ENCODE measurements around the gene PTPN9. TPM values are rescaled to one million over a fixed set of nuclear protein-coding genes. Genes with fewer than 3 reads are reported as not detected.
"Not testable (repeated sequence)": the region's sequence is repeated elsewhere in the genome, so short reads cannot be mapped to it uniquely, and the experiment has no call there.

PTPN9 gene
- total RNA-seq, 6 experiments from 2014 or later = 27.9 to 36.3 (median 33.6) TPM

DNA sequence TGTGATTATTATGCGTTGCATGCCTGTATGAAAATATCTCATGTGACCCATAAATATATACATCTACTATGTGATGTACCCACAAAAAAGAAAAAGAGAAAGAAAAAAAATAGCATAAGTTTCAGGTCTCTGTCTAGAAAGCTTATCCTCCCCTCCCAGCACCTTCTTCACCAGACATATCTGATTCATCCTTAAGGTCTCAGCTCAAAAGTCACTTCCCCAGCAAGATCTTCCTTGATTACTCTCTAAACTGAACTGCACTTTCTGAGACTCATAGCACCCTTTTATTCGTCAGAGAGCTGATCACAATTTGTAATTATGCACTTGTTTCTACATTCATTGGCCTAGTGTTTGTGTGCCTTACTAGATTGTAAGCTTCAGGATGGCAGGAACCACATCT, 11.1 kb upstream of the PTPN9 start:
- H3K36me3 Mint-ChIP-seq (ENCODE audit: low read depth) = peaks cover 4% of the 10 kb centered on the region; the same call in 1 of the 2 replicates
- no peaks in the 10 kb centered on the region for H3K4me1 Mint-ChIP-seq (ENCODE audit: low read depth)
- H3K4me3 Mint-ChIP-seq = no peak overlapping the region
- no peak overlapping the region for H3K27ac Mint-ChIP-seq
- TF ChIP-seq CTCF (IDR thresholded peaks at IDR 0.05) = no peak
- DNase-seq = no peak
- no peaks in the 10 kb centered on the region for H3K9me3 Mint-ChIP-seq
- no peaks in the 10 kb centered on the region; the same call in 1 of the 2 replicates for H3K27me3 Mint-ChIP-seq (ENCODE audit: insufficient read depth)

- TF ChIP-seq CTCF (IDR thresholded peaks at IDR 0.05) = no peak
- no peaks in the 10 kb centered on the region; the same call in 1 of the 2 replicates for H3K27me3 Mint-ChIP-seq (ENCODE audit: insufficient read depth)
- H3K27ac Mint-ChIP-seq = no peak overlapping the region
- peaks cover 4% of the 10 kb centered on the region; the same call in 1 of the 2 replicates for H3K36me3 Mint-ChIP-seq (ENCODE audit: low read depth)
- no peak for DNase-seq
- H3K9me3 Mint-ChIP-seq = no peaks in the 10 kb centered on the region
- no peak overlapping the region for H3K4me3 Mint-ChIP-seq
- H3K4me1 Mint-ChIP-seq (ENCODE audit: low read depth) = no peaks in the 10 kb centered on the region
These were observed 10.0 kb upstream of the PTPN9 start for GRCh38 chr15:75589071-75589470.

DNA sequence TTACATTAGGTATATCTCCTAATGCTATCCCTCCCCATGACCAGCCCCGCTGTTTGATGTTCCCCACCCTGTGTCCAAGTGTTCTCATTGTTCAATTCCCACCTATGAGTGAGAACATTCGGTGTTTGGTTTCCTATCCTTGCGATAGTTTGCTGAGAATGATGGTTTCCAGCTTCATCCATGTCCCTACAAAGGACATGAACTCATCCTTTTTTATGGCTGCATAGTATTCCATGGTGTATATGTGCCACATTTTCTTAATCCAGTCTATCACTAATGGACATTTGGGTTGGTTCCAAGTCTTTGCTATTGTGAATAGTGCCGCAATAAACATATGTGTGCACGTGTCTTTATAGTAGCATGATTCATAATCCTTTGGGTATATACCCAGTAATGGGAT, 7.3 kb upstream of the PTPN9 start:
- H3K4me1 Mint-ChIP-seq (ENCODE audit: low read depth); H3K27ac Mint-ChIP-seq; H3K27me3 Mint-ChIP-seq (ENCODE audit: insufficient read depth); H3K4me3 Mint-ChIP-seq; DNase-seq; H3K9me3 Mint-ChIP-seq; H3K36me3 Mint-ChIP-seq (ENCODE audit: low read depth): not testable (repeated sequence)

GRCh38 chr15:75584121-75584520, 5.0 kb upstream of the PTPN9 start:
- no peak for DNase-seq
- H3K27ac Mint-ChIP-seq = no peak overlapping the region

GRCh38 chr15:75583701-75584100, 4.6 kb upstream of the PTPN9 start:
- Mint-ChIP-seq H3K36me3 (ENCODE audit: low read depth) (no peaks in the 10 kb centered on the region; the same call in 1 of the 2 replicates), H3K4me3 (no peak overlapping the region), H3K27me3 (ENCODE audit: insufficient read depth) (no peaks in the 10 kb centered on the region; the same call in 1 of the 2 replicates), H3K9me3 (no peaks in the 10 kb centered on the region), H3K27ac (no peak overlapping the region), H3K4me1 (ENCODE audit: low read depth) (peaks cover 5% of the 10 kb centered on the region; the same call in 1 of the 2 replicates)
- no peak for DNase-seq
- no peak for TF ChIP-seq CTCF (IDR thresholded peaks at IDR 0.05)

More at GRCh38 chr15:75584121-75584520, 5.0 kb upstream of the PTPN9 start:
- Mint-ChIP-seq H3K27me3 (ENCODE audit: insufficient read depth) (no peaks in the 10 kb centered on the region; the same call in 1 of the 2 replicates), H3K4me3 (no peak overlapping the region), H3K4me1 (ENCODE audit: low read depth) (peaks cover 5% of the 10 kb centered on the region; the same call in 1 of the 2 replicates), H3K36me3 (ENCODE audit: low read depth) (no peaks in the 10 kb centered on the region; the same call in 1 of the 2 replicates), H3K9me3 (no peaks in the 10 kb centered on the region)
- no peak for TF ChIP-seq CTCF (IDR thresholded peaks at IDR 0.05)

DNA sequence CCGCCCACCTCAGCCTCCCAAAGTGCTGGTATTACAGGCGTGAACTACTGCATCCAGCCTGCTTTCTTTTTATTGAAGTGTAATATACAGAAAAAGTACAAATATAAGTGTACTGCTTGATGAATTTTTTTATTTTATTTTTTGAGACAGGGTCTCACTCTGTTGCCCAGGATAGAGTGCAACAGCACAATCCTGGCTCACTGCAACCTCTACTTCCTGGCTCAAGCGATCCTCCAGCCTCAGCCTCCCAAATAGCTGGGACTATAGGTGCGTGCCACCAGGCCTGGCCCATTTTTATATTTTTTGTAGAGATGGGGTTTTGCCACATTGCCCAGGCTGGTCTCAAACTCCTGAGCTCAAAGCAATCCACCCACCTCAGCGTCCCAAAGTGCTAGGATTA, 3.8 kb upstream of the PTPN9 start:
- not testable (repeated sequence) for H3K4me3 Mint-ChIP-seq; H3K27me3 Mint-ChIP-seq (ENCODE audit: insufficient read depth); DNase-seq; H3K36me3 Mint-ChIP-seq (ENCODE audit: low read depth); H3K9me3 Mint-ChIP-seq; H3K4me1 Mint-ChIP-seq (ENCODE audit: low read depth); H3K27ac Mint-ChIP-seq

All from HFFc6 (cell line).